IPS-18c (cell line): Measurements from ENCODE around the gene ANKRD13A.
"Not testable (repeated sequence)": the region's sequence is repeated elsewhere in the genome, so short reads cannot be mapped to it uniquely, and the experiment has no call there.

Experiments used
- H3K4me3 ChIP-seq: 2 replicates; pipeline ENCODE4 v1.7.0; 2013; ENCODE audit warnings: low read depth, mild to moderate bottlenecking, low read length, moderate library complexity; ENCODE audit not compliant: insufficient read depth
- H3K9me3 ChIP-seq: one replicate; pipeline ENCODE4 v1.6.1; 2013; ENCODE audit warnings: mild to moderate bottlenecking, low read length, moderate library complexity; ENCODE audit not compliant: control insufficient read depth, insufficient read depth

Gene ANKRD13A

DNA sequence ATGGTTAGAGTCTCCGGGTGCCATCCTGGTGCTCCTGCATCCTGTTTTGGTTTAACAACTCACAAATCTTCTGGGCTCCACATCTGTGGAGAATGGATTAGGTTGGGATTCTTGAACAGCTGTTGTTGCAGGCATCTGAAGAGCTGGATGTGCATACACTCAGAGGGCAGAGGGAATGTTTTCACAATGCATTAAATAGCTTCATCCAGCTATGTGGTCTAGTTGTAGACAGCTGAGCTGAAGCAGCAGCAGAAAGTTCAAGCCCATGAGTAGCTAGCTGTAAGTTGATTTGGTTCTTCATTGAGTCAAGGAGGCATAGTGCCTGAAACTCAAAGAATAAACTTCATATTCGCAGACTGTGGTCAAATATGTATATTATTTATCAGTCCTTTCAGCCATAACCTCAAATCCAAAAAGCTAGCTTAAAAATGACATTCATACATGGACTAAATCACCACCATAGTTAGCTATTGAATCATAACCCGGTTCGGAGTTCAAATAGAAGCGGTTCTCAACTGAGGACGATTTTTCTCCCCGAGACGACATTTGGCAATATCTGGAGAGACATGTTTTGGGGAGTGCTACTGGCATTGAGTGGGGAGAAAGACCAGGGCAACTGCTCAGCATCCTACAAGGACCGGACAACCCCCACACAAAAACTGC lies 858 bp upstream of the ANKRD13A start:
- Histone ChIP-seq H3K9me3 (no peaks in the 10 kb centered on the region), H3K4me3 (peak overlapping the region; percentile 81; the same call in 1 of the 2 replicates)

- peak overlapping the region; percentile 81 for H3K4me3 ChIP-seq
These were observed 380 bp downstream of the ANKRD13A start for GRCh38 chr12:109999649-109999971.

DNA sequence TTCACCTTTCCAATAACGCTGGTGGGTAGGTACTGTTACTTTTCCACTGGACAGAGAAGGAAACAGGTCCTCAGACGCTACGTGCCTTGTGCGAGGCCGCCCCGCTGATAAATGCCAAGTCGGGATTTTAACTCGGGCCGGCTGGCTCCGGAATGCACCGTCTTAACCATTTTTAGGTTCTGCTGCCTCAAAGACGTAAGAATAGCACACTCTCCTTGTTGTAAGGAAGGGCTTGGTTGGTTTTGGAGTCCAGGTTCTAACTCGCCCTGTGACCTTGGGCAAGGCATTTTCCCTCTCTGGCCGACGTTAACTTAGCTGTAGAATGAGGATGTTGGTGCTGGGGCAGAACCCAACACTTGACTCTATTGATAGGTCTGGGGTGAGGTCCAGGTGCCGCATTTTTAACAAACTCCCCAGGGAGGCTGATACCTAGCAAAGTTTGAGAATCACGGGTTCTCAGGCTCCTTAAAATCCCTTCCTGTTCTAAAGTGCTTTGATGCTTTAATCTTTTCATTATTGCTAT lies 814 bp downstream of the ANKRD13A start:
- Histone ChIP-seq H3K9me3 (no peaks in the 10 kb centered on the region), H3K4me3 (peak overlapping the region; percentile 81)

More at GRCh38 chr12:109999649-109999971, 380 bp downstream of the ANKRD13A start:
- H3K9me3 ChIP-seq = no peaks in the 10 kb centered on the region

DNA sequence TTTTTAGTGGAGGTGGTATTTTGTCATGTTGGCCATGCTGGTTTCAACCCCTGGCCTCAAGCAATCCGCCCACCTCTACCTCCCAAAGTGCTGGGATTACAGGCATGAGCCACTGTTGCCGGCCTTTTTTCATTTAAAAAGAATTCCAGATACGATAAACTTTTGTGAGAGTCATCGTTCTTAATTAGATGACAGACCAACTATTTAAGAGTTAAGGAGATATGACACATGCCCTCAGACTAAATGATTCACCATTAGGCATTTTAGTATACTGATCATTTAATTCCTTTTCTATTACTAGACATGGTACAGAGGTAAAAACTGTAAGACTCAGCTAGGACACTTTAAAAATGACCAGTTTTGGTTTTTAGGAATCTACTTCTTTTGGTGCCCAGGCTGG lies 2.4 kb downstream of the ANKRD13A start:
- no peaks in the 10 kb centered on the region for H3K9me3 ChIP-seq
- H3K4me3 ChIP-seq = no peak overlapping the region

GRCh38 chr12:110002676-110003515 lies 3.7 kb downstream of the ANKRD13A start:
- no peak overlapping the region for H3K4me3 ChIP-seq
- H3K9me3 ChIP-seq = no peaks in the 10 kb centered on the region

DNA sequence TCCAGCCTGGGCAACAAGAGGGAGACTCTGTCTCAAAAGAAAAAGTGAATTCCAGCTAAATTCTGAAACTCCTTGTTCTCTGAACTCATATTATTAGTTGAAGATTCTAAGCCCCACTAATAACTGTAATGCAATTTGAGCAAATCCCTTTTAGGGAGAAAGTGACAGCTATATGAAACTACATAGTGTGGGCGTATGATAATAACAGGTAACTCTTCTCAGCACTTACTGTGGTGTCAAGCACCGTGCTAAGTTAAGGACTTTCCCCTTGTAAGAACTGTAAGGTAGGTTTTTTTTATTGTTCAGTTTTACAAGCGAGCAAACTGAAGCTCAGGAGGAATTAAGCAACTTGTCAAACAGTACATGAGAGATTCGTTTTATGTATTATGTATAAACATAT lies 5.4 kb downstream of the ANKRD13A start:
- Histone ChIP-seq H3K4me3 (no peak overlapping the region), H3K9me3 (no peaks in the 10 kb centered on the region)

DNA sequence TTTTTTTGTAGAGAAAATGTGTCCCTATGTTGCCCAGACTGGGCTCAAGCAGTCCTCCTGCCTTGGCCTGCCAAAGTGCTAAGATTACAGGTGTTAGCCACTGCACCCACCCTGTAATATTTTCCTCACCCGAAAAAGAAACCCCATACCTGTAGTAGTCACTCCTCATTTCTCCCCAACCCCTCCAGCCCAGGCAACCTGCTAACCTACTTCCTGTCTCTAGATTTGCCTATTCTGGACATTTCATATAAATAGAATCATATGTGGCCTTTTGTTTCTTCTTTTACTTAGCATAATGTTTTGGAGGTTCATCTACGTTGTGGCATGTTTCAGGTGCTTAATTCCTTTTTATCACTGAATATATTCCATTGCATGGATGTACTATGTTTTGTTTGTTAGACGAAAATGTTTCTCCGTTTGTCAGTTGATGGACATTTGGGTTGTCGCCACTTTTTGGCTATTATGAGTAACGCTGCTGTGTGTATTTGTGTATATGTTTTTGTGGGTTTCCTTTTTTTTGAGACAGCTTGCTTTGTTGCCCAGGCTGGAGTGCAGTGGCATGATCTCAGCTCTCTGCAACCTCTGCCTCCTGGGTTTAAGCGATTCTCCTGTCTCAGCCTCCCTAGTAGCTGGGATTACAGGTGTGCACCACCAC lies 6.2 kb downstream of the ANKRD13A start:
- H3K9me3 ChIP-seq = no peaks in the 10 kb centered on the region
- H3K4me3 ChIP-seq = no peak overlapping the region

DNA sequence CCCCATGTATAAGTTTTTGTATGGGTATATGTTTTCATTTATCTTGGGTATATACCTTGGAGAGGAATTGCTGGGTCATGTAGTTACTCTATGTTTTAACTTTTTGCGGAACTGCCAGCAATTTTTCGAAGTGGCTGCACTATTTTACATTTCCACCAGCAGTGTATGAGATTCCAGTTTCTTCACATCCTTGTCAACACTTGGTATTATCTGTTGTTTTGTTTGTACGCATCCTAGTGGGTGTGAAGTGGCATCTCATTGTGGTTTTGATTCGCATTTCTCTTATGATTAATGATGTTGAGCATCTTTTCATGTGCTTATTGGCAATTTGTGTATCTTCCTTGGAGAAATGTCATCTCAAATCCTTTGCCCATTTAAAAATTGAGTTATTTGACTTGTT lies 6.9 kb downstream of the ANKRD13A start:
- Histone ChIP-seq H3K4me3 (no peak overlapping the region), H3K9me3 (no peaks in the 10 kb centered on the region)

DNA sequence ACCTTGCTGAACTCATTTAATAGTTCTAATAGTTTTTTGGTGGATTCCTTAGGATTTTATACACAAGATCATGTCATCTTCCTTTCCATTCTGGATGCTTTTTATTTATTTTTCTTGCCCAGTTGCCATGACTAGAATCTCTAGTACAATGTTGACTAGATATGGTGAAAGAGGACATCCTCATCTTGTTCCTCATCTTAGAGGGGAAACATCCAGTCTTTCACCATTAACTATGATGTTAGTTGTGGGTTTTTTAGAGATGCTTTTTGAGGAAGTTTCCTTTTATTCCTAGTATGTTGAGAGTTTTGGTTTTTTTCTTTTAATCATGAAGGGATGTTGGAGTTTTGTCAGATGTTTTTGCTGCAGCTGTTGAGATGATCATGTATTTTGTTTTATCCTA lies 8.7 kb downstream of the ANKRD13A start:
- Histone ChIP-seq H3K4me3 (no peak overlapping the region), H3K9me3 (no peaks in the 10 kb centered on the region)

GRCh38 chr12:110008681-110009398 lies 9.6 kb downstream of the ANKRD13A start:
- not testable (repeated sequence) for H3K9me3 ChIP-seq, H3K4me3 ChIP-seq

DNA sequence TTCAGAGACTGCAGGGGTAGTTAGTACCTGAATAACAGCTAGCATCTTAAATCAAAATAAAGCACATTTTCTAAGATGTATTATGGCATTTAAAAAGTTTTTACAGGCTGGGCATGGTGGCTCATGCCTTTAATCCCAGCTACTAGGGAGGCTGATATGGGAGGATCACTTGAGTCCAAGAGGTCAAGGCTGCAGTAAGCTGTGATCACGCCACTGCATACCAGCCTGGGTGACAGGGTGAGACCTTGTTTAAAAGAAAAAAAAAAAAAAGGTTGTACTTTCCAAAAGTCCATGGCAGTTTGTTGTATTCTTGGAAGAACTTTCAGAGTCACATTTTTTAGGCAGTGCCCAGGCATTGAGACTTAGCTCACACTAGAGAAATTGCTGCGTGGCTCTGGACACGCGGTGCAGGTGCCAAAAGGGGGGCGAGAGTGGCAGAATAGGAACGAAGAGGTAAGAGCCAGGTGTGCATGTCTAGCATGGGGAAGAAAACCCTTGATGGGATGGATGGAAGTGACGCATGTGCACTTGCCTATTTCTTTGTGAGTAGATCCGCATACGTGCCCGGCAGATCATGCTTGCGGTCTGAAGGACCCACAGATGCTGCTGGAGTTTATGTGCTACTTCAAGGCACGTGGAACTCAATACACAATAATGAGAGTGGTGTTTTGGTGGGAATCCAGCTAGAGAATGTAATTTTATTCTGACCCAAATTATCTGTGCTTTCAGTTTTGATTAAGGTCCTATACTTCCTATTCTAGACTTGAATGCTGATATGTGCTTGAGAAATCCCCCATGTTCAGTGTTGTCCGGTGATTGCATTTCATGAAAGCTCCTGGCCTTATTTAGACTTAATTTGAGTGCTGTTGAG lies 11.9 kb downstream of the ANKRD13A start:
- no peaks in the 10 kb centered on the region for H3K9me3 ChIP-seq
- no peak overlapping the region for H3K4me3 ChIP-seq

DNA sequence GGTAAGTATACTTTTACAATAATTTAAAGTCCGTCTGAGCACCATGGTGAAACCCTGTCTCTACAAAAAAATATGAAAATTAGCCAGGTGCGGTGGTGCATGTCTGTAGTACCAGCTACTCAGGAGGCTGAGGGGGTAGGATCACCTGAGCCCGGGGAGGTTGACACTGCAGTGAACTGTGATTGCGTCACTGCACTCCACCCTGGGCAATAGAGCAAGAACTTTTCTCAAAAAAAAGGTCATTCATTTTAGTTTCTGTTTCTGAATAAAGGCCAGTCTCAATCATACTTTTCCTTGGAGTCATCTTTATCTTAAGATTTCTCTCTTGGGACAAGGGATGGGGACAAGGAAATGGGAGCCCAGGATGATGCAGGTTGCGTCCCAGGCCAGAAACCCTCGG lies 12.9 kb downstream of the ANKRD13A start:
- Histone ChIP-seq H3K4me3 (no peak overlapping the region), H3K9me3 (no peaks in the 10 kb centered on the region)

DNA sequence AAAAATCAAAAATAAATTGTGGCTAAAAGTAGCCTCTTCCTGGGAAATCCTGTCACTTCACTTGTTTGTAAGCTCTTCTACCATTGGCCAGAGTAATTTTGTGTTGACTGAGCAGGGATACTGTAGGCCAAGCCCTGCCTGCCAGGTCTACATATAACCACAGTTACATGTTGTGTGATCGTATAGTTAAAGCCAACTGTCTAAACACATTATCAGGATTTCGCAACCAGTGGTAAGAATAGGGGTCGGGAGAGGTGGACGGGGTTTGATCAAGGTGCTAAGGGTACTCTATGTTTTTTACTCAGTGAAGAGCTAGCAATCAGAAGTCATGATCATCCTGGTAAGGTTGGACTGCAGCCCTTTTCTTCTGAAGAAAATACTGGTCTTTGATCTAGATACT lies 13.4 kb downstream of the ANKRD13A start:
- Histone ChIP-seq H3K4me3 (no peak overlapping the region), H3K9me3 (no peaks in the 10 kb centered on the region)

- H3K9me3 ChIP-seq = no peaks in the 10 kb centered on the region
- no peak overlapping the region for H3K4me3 ChIP-seq
These were observed 15.9 kb downstream of the ANKRD13A start for GRCh38 chr12:110015132-110015531.

GRCh38 chr12:110020956-110021355 lies 21.7 kb downstream of the ANKRD13A start:
- H3K4me3 ChIP-seq = no peak overlapping the region
- no peaks in the 10 kb centered on the region for H3K9me3 ChIP-seq

DNA sequence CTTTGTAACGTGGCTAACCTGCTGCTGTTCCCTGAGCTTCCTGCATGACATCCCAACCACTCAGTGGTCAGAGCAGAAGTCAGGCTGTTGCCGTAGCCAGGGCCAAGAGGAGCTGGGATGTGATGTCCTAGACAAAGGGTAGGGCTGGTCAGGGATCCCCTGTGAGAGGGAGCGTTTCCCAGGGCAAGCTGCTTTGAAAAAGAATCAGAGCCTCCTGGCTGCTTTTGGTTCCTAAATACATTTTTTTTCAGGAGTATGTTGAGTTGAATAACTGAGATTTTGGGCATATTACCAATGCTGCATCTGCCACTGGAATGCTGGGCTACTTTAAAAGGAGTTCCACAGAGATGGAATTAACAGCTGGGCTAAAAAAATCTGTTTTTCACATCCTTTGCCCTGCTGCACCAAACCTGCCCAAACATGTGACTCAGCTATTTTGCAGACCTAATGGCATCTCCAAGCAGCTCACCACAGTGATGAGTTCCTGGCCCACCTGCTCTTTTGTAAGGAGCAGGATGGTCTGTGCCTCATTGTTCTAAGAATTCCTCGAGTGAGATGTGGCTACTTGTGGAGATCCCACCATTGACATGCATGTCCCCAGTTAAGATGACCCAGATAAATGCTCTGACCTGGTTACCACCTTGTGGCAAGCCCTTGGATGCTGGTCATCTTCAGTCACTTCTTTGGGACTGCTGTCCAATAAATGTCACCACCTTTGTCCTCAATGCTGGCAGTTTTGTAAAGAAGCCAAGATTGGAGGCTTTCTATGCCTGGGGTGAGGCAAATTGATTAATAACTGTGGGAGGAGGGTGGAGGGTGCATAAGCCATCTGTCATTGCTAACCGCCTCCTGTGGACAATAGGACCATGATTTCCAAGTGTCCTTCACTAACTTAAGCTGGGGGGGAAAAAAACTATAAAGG lies 24.1 kb downstream of the ANKRD13A start:
- no peaks in the 10 kb centered on the region for H3K9me3 ChIP-seq
- no peak overlapping the region for H3K4me3 ChIP-seq
